Astrocyte of the spinal cord (primary cell): ENCODE data around the gene SEC62.

ENCODE experiments used
- DNase-seq: peaks from one replicate; pipeline ENCODE4 v3.0.0; 2011; ENCODE audit warnings: low read depth, low spot score
- H3K4me3 ChIP-seq: 2 replicates; pipeline ENCODE4 v1.5.1; 2011; ENCODE audit warnings: low read depth, mild to moderate bottlenecking, low read length, moderate library complexity
- CTCF ChIP-seq: IDR thresholded peaks from 2 replicates; pipeline ENCODE4 v1.5.1; 2012; ENCODE audit warnings: low read depth, mild to moderate bottlenecking, low read length, inconsistent platforms
- in situ Hi-C: cut with HindIII; loops from 2 replicates; pipeline ENCODE4 v1.10.0; 2017; ENCODE audit warnings: low sequenced_read_pairs

The SEC62 gene

GRCh38 chr3:169939320-169939719 lies 27.3 kb upstream of the SEC62 start:
- no peak for DNase-seq
- no peak for TF ChIP-seq CTCF
- in situ Hi-C loops, result no loop called here
- no peak overlapping the region for H3K4me3 ChIP-seq

DNA sequence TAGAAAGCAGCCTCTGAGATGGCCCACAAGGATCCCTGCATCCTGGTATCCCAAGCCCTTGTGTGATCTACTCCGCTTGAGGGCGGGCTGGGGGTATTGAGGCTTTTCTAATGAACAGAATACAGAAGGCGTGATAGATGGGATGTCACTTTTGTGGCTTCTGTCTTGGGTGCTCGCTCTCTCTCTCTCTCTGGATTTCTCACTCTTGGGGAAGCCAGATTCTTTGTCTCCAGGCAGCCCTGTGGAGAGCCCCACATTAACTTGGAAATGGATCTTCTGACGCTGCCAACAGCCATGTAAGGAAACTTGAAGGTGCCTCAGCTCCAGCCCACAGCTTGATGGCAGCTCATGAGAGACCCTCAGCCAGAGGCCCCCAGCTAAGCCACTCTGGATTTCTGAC lies 26.9 kb upstream of the SEC62 start:
- DNase-seq, result no peak
- in situ Hi-C loops, result no loop called here
- H3K4me3 ChIP-seq, result no peak overlapping the region
- no peak for TF ChIP-seq CTCF

- TF ChIP-seq CTCF, result no peak
- no peak overlapping the region for H3K4me3 ChIP-seq
- DNase-seq, result no peak
- in situ Hi-C loops, result no loop called here
These were observed 26.0 kb upstream of the SEC62 start for GRCh38 chr3:169940470-169941181.

- H3K4me3 ChIP-seq, result no peak overlapping the region
- no peak for TF ChIP-seq CTCF
- in situ Hi-C loops, result no loop called here
- peak; percentile 5 for DNase-seq
These were observed 21.3 kb upstream of the SEC62 start for GRCh38 chr3:169945313-169945712.

GRCh38 chr3:169946336-169946735 lies 20.3 kb upstream of the SEC62 start:
- in situ Hi-C loops, result no loop called here
- TF ChIP-seq CTCF, result no peak
- H3K4me3 ChIP-seq, result no peak overlapping the region
- no peak for DNase-seq

DNA sequence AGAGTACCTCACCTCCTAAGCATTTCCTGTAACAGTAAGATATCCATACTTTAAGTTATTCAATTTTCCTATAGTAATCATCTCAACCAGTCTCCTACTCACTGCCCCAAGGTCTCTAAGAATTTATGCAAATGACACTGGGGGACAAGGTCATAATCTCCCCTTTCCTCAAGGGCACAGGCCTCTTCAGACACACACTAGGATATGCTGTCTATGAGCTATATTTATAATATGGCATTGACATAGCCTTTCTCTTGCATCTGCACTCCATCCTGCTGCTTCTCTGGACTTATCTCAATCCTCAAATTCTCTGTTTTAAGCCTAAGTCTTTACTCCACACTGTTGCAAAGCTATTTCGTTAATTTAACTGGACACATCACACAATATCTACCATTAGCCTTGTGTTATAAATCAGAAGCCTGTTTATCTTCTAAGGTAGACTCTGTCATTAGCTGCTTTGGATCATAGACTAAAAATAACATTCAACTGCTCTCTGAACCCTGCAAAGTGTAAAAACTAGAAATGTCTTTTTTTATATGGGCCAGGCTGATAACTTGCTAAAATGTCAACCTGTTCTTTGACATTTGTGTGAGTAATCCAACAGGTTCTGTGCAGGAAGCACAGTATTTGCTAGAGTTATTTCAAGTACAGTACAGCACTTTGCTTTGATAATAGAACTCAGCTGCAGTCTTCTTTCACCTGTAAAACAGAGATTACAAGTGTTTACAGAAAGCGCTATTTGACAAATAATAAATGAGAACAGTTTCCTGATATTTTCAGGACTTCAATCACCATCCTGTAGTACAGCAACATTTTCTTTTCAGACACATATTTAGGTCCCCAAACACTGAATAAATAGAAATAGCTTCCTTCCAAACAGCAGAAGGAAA lies 17.8 kb upstream of the SEC62 start:
- no peak overlapping the region for H3K4me3 ChIP-seq
- no peak for DNase-seq
- in situ Hi-C loops, result no loop called here
- TF ChIP-seq CTCF, result no peak
